ENCODE data around the gene NPY4R. TPM values are rescaled to one million over a fixed set of nuclear protein-coding genes. Genes with fewer than 3 reads are reported as not detected.
"Not testable (repeated sequence)": the region's sequence is repeated elsewhere in the genome, so short reads cannot be mapped to it uniquely, and the experiment has no call there.

Gene NPY4R
- total RNA-seq, 1 donor from 2014 or later = not detected

DNA sequence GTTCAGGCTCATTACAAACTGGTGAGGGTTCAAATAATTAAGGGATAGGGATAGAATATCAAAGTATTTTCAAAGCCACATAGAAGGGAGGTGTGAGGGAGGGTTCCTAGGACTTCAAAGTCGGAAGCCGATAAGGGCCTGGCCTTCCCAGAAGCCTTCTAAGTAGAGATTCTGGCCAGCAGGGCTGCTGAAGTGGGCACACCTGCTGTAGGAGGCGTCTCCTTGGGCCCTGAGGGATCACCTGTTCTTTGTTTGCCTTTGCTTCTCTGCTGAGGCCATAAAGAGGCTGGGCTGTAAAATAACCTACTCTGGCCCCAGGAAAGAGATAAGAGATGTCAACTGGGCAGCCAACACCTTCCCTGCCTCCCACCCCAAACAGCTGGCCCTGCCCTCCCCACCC is 8.0 kb upstream of the NPY4R start:
- H3K4me3 ChIP-seq (ENCODE audit: low read depth, low read length); DNase-seq (ENCODE audit: low read depth): not testable (repeated sequence)

- not testable (repeated sequence) for H3K4me3 ChIP-seq (ENCODE audit: low read depth, low read length); DNase-seq (ENCODE audit: low read depth)
Measured at GRCh38 chr10:46470134-46470533, 4.4 kb upstream of the NPY4R start.

GRCh38 chr10:46468119-46468809 is 2.5 kb upstream of the NPY4R start:
- not testable (repeated sequence) for DNase-seq (ENCODE audit: low read depth); H3K4me3 ChIP-seq (ENCODE audit: low read depth, low read length)
- TF ChIP-seq, protein P1, sequence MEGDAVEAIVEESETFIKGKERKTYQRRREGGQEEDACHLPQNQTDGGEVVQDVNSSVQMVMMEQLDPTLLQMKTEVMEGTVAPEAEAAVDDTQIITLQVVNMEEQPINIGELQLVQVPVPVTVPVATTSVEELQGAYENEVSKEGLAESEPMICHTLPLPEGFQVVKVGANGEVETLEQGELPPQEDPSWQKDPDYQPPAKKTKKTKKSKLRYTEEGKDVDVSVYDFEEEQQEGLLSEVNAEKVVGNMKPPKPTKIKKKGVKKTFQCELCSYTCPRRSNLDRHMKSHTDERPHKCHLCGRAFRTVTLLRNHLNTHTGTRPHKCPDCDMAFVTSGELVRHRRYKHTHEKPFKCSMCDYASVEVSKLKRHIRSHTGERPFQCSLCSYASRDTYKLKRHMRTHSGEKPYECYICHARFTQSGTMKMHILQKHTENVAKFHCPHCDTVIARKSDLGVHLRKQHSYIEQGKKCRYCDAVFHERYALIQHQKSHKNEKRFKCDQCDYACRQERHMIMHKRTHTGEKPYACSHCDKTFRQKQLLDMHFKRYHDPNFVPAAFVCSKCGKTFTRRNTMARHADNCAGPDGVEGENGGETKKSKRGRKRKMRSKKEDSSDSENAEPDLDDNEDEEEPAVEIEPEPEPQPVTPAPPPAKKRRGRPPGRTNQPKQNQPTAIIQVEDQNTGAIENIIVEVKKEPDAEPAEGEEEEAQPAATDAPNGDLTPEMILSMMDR (conservative IDR thresholded peaks at IDR 0.05; ENCODE audit: low read depth, low read length) = peak; percentile 27

DNA sequence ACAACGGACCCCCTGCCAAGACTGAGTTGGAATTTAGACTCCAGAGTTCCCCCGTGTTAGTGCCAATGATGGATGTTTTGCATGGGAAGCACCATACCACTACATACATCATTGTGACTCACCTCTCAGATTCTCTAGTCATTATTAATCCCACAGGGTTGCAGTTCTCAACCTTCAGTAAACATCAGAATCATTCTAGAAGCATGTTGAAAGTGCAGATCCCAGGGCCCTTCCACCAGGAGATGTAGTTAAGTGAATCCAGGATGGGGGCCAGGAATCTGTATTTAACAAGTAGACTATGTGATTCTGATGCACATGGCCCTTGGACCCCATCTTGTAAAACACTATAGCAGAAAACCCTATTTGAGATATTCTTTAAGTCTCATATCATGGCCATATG is 2.1 kb downstream of the NPY4R start:
- DNase-seq (ENCODE audit: low read depth); H3K4me3 ChIP-seq (ENCODE audit: low read depth, low read length): not testable (repeated sequence)

GRCh38 chr10:46462276-46462675 is 3.5 kb downstream of the NPY4R start:
- not testable (repeated sequence) for DNase-seq (ENCODE audit: low read depth); H3K4me3 ChIP-seq (ENCODE audit: low read depth, low read length)

- not testable (repeated sequence) for H3K4me3 ChIP-seq (ENCODE audit: low read depth, low read length); DNase-seq (ENCODE audit: low read depth)
Measured at GRCh38 chr10:46459579-46459978, 6.2 kb downstream of the NPY4R start.

DNA sequence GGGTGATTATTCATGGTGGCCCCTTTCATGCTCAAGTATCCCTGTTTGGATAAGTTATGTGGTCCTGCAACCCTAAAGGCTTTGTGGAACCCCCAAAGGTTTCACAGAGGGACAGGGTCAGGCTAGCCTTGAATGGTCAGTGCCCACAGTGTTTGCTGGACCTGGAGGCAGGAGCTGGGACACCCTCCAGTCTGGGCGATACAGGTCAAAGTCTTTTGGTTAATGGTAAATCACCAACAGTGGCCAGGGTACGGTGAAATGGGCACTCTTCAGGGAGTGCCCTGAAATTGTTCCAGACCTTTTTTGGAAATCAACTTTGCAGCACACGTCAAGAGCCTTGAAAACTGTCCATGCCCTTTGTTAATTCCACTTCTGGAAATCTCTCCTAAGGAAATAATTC is 8.7 kb downstream of the NPY4R start:
- H3K4me3 ChIP-seq (ENCODE audit: low read depth, low read length); DNase-seq (ENCODE audit: low read depth): not testable (repeated sequence)

GRCh38 chr10:46455992-46456391 is 9.8 kb downstream of the NPY4R start:
- not testable (repeated sequence) for DNase-seq (ENCODE audit: low read depth); H3K4me3 ChIP-seq (ENCODE audit: low read depth, low read length)

DNA sequence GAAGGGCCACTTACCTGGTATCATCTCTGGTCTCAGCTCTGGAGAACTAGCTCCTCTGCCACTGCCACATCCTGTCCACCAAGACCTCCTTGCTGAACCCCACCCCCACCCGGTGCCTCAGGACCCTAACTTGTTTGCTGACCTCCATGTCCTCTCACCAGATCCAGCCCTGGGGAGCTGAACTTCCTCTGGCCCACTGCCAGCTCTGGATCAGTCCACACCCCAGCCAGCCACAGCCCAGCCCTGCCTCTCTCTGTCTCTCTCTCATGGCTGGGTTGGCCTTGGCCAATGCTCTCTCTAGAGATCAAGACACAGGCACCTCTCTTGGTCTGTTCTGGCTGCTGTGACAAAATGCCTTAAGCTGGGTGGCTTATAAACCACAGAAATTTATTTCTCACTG is 14.4 kb downstream of the NPY4R start:
- not testable (repeated sequence) for H3K4me3 ChIP-seq (ENCODE audit: low read depth, low read length); DNase-seq (ENCODE audit: low read depth)

DNA sequence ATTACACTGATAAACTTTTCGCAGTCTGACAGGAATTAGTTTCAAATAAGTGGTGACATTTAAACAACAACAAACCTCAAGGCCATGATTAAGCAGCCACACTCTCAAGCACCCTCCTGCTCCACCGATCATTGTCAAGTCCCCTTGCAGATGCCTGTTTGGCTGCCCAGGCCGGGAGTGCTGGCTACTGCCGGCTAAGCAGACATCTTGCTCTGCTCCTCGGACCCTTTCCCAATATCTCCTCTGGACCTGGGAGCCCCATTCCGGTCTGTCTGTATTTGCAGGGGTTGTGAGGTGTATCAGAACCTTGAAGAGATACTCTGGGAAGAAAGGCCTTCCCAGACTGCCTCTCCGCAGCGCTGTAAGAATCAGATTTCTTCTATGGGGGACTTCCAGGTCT is 14.9 kb downstream of the NPY4R start:
- not testable (repeated sequence) for H3K4me3 ChIP-seq (ENCODE audit: low read depth, low read length); DNase-seq (ENCODE audit: low read depth)

GRCh38 chr10:46447439-46447838 is 18.3 kb downstream of the NPY4R start:
- DNase-seq (ENCODE audit: low read depth); H3K4me3 ChIP-seq (ENCODE audit: low read depth, low read length): not testable (repeated sequence)

GRCh38 chr10:46445389-46446122 is 20.2 kb downstream of the NPY4R start:
- DNase-seq (ENCODE audit: low read depth); H3K4me3 ChIP-seq (ENCODE audit: low read depth, low read length): not testable (repeated sequence)

DNA sequence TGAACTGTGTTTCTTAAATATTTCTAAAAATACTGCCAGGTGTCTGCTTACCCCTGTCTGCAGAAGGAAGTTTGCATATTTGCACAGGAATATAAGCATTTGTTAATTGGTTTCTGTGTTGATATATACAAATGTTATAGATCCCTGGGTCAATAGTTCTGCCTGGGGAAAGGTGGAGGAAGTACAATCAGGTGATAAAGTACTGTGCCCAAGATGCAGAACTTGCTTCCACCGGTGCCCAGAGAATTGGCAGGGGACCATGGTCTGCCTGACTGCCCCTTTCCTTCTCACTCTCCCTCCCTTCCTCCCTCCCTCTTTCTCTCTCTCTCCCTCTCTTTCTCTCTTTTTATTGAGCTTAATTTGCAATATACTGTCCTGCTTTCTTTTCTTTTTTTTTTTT is 22.3 kb downstream of the NPY4R start:
- DNase-seq (ENCODE audit: low read depth); H3K4me3 ChIP-seq (ENCODE audit: low read depth, low read length): not testable (repeated sequence)

- not testable (repeated sequence) for DNase-seq (ENCODE audit: low read depth); H3K4me3 ChIP-seq (ENCODE audit: low read depth, low read length)
Measured at GRCh38 chr10:46442706-46443275, 23.0 kb downstream of the NPY4R start.

DNA sequence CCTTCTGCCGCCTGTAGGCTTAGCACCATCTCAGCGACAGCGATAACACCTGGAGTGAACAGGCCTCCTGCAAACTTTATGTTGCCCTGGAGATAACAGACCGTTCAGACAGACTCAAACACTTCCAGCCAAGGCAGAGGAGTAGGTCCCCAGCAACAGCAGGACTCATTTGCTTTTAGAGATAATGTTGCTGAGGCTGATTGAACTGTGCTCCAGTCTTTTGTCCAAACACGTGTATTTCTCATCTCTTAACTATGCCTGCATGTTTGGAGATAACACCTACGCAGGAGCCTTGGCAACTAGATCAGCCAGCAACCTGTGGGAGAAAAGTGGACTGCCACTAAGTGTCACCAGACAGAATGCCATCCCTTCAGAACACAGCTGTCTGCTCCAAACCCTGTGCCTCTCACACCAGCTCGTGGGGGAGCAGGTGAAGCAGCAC is 23.9 kb downstream of the NPY4R start:
- DNase-seq (ENCODE audit: low read depth); H3K4me3 ChIP-seq (ENCODE audit: low read depth, low read length): not testable (repeated sequence)

GRCh38 chr10:46440942-46441341 is 24.8 kb downstream of the NPY4R start:
- not testable (repeated sequence) for DNase-seq (ENCODE audit: low read depth); H3K4me3 ChIP-seq (ENCODE audit: low read depth, low read length)

DNA sequence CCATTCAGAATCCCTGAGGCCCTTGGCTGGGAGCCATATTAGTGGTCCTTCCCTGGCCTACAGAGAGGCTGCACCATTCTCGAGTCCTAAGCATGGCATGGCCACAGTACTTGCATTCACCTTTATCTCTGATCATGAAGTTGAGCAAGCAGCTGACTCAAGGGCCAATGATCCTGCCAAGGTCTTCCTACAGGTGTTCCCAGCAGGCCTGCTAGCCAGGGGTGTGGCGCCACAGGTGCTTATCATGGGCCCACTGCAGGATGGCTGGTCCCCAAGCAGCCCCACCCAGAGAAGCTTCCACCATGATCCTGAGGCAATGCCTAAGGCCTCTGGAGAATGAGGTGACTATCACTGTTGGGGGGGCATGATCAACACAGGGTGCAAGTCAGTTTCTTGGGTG is 42.2 kb downstream of the NPY4R start:
- DNase-seq (ENCODE audit: low read depth) = not testable (repeated sequence)

DNA sequence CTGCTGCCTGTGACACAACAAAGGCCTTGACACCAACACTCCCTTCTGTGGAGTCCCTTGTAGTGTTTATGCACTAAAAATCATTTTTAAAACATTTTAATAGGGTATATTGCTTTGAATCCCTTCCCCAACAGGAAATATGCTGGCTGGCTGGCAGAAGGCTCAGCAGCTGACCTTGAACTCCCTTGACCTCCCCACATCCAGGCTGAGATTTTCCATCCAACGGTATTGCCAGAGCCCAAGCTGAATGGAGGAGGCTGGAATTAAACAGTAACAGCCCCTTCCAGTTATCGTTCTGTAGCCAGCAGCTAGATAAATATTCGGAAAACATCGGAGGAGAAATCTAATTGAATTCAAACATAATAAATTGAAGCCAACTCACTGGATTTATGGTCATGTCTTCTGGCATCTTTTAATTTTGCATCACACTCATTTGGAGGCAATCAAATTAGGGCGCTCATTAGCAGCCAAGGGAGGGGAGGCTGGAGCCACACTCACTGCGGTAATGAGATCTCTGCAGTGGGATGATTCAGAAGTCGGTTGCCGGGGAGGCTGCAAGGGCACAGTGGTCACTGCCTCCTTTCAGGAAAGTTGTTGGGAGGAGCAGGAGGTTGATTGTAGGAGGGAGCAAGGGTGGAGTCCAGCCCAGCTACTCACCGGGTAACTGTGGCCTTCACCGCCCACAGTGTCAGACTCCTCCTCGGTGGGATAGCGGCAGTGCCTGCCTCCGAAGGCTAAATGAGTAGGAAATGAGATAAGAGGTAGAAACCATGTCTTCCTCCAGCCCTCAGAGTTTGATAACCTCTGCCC is 46.0 kb downstream of the NPY4R start:
- DNase-seq (ENCODE audit: low read depth); H3K4me3 ChIP-seq (ENCODE audit: low read depth, low read length): not testable (repeated sequence)

More for the DNA sequence above, 42.2 kb downstream of the NPY4R start:
- not testable (repeated sequence) for H3K4me3 ChIP-seq (ENCODE audit: low read depth, low read length)
